Activated CD4-positive, alpha-beta memory T cell treated with anti-CD3 and anti-CD28 coated beads, Interleukin-2, amount 10 ng/mL, durations not matched to agents 7 days and 5 days (primary cell): ENCODE results near the gene FHL3. TPM values are rescaled to one million over a fixed set of nuclear protein-coding genes. Genes with fewer than 3 reads are reported as not detected.

ENCODE experiments used
- CTCF ChIA-PET: fragments of 350-600 bp; sonication (Branson Sonifier 250); formaldehyde crosslinking; loops from one replicate; lab custom pipeline; 2021; ENCODE audit warnings: antibody characterized with exemption, inconsistent platforms; lab: Charles Lee
- POLR2A ChIA-PET: fragments of 350-600 bp; sonication (Branson Sonifier 250); formaldehyde crosslinking; loops from one replicate; lab custom pipeline; 2021; ENCODE audit warnings: antibody characterized with exemption; lab: Charles Lee
- DNase-seq: peaks from one replicate; pipeline ENCODE4 v3.0.0-alpha.2; 2020
- H3K27ac Mint-ChIP-seq: one replicate; pipeline ENCODE4 v1.8.0; 2021; ENCODE audit warnings: mild to moderate bottlenecking, mixed read lengths
- H3K27me3 Mint-ChIP-seq: one replicate; pipeline ENCODE4 v1.8.0; 2021; ENCODE audit warnings: mixed read lengths
- H3K36me3 Mint-ChIP-seq: one replicate; pipeline ENCODE4 v1.8.0; 2021; ENCODE audit warnings: low read depth, mixed read lengths
- H3K4me1 Mint-ChIP-seq: one replicate; pipeline ENCODE4 v1.8.0; 2021; ENCODE audit warnings: mixed read lengths
- H3K4me3 Mint-ChIP-seq: one replicate; pipeline ENCODE4 v1.8.0; 2021; ENCODE audit warnings: mild to moderate bottlenecking, mixed read lengths
- H3K9me3 Mint-ChIP-seq: one replicate; pipeline ENCODE4 v1.8.0; 2021; ENCODE audit warnings: mixed read lengths
- total RNA-seq, 2 experiments: library from RNA; stranded (reverse); gene quantifications; one replicate each; pipeline ENCODE4 v1.2.3, GENCODE V29; 2021

FHL3 gene
- total RNA-seq, 2 experiments from 2014 or later = 9.1 to 9.8 TPM

- POLR2A ChIA-PET = no interaction called here
- H3K27ac Mint-ChIP-seq = no peak overlapping the region
- H3K36me3 Mint-ChIP-seq = peaks cover 8% of the 10 kb centered on the region
- CTCF ChIA-PET = no interaction called here
- H3K4me3 Mint-ChIP-seq = no peak overlapping the region
- H3K4me1 Mint-ChIP-seq = no peaks in the 10 kb centered on the region
- no peaks in the 10 kb centered on the region for H3K27me3 Mint-ChIP-seq
- DNase-seq = no peak
- H3K9me3 Mint-ChIP-seq = no peaks in the 10 kb centered on the region
Measured at GRCh38 chr1:37952738-37953137, 52.6 kb downstream of the FHL3 start.

GRCh38 chr1:37951783-37952624 lies 53.3 kb downstream of the FHL3 start:
- POLR2A ChIA-PET = no interaction called here
- H3K27me3 Mint-ChIP-seq = no peaks in the 10 kb centered on the region

GRCh38 chr1:37951041-37951782 lies 54.1 kb downstream of the FHL3 start:
- POLR2A ChIA-PET = interaction anchor here (1.1 kb wide), 1 partner anchor 20 kb away, joined by 4 read pairs; no protein-coding TSS in a partner anchor
- CTCF ChIA-PET = no interaction called here
- Mint-ChIP-seq H3K27me3 (no peaks in the 10 kb centered on the region), H3K36me3 (peaks cover 1% of the 10 kb centered on the region), H3K27ac (no peak overlapping the region), H3K4me1 (peaks cover 12% of the 10 kb centered on the region), H3K9me3 (no peaks in the 10 kb centered on the region), H3K4me3 (no peak overlapping the region)
- DNase-seq = no peak

More at GRCh38 chr1:37951783-37952624, 53.3 kb downstream of the FHL3 start:
- Mint-ChIP-seq H3K4me1 (peaks cover 7% of the 10 kb centered on the region), H3K27ac (no peak overlapping the region), H3K4me3 (no peak overlapping the region), H3K36me3 (peaks cover 4% of the 10 kb centered on the region), H3K9me3 (no peaks in the 10 kb centered on the region)
- no peak for DNase-seq
- CTCF ChIA-PET = no interaction called here

DNA sequence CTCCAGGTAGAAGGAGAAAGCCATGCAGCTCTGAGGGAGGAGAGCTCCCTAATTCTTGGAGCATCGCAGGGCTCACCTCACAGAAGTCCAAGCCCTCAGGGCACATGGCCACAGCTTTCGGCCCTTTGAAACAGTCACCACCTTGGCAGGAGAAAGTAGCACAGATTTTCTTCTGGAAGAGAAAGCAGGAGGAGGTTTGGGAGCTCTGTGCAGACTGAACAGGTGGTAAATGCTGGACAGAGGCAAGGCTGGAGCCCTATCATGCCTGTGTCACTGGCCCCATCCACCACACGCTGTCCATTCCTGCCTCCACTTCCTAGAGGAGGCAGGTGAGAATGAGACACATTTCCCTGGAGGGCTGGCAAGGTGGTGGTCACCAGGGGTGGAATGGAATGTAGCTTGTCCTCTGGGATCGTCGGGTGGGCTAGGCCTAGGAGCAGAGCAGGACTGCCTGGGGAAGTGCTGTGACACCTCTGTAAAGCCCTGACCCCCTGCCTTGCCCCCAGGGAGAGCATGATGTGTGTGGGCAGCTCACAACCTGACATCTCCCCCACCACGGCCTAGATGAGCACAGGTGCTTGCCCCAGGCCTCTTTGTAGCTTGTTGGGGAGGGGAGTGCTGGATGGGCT lies 55.7 kb downstream of the FHL3 start:
- ChIA-PET CTCF (interaction anchor here (1.9 kb wide), 1 partner anchor 41 kb away, joined by 7 read pairs; the partner anchor contains the start of gene SF3A3), POLR2A (interaction anchor here (1.0 to 1.1 kb wide), 2 partner anchors 8 to 18 kb away, joined by 4 read pairs; no protein-coding TSS in a partner anchor)
- Mint-ChIP-seq H3K9me3 (no peaks in the 10 kb centered on the region), H3K4me1 (peaks cover 12% of the 10 kb centered on the region), H3K27ac (no peak overlapping the region), H3K4me3 (no peak overlapping the region), H3K36me3 (no peaks in the 10 kb centered on the region), H3K27me3 (no peaks in the 10 kb centered on the region)
- DNase-seq = no peak

DNA sequence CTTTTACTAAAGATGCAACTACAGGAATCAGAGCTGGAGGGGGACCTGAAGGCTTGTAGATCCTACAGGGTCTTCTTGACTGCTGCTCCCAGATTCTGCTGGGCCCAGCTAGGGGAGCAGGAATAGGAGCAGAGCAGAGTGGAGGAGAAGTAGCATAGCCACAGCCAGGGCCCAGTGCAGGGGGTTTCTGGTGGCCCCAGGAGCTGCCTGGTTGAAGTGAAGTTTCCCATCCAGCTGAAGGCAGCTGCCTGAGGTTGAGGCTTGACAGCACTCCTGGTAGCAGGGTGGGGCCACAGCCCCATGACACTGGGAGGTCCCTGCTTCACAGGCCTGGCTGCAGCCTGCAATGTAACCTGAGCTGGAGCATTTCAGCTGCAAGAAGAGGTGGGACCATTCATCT lies 56.5 kb downstream of the FHL3 start:
- ChIA-PET POLR2A (interaction anchor here (1.5 kb wide), 1 partner anchor 17 kb away, joined by 4 read pairs; no protein-coding TSS in a partner anchor), CTCF (interaction anchor here (1.9 kb wide), 1 partner anchor 41 kb away, joined by 7 read pairs; the partner anchor contains the start of gene SF3A3)
- Mint-ChIP-seq H3K4me3 (no peak overlapping the region), H3K36me3 (no peaks in the 10 kb centered on the region), H3K27ac (no peak overlapping the region), H3K27me3 (no peaks in the 10 kb centered on the region), H3K4me1 (peaks cover 12% of the 10 kb centered on the region), H3K9me3 (no peaks in the 10 kb centered on the region)
- DNase-seq = no peak

DNA sequence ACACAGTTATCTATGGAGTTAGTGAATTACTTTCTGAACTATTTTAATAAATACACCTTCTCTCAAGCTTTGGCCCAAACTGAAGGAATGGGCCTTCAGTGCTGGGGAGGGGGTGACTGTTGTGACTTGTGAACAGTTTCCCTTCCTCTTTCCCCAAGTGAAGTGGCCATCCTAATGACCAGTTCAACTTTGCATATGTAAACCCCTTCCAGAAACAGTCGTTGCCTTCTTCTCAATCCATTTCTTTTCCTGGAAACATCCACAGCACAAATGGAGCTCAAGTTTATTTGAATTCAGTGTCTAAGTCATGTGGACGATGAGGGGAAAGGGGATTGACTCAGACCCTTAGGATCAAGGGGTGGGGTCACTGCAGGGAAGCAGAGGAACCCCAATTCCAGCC lies 57.1 kb downstream of the FHL3 start:
- DNase-seq = no peak
- POLR2A ChIA-PET = interaction anchor here (1.5 kb wide), 1 partner anchor 17 kb away, joined by 4 read pairs; no protein-coding TSS in a partner anchor
- H3K4me3 Mint-ChIP-seq = no peak overlapping the region

GRCh38 chr1:37947364-37947763 lies 58.0 kb downstream of the FHL3 start:
- Mint-ChIP-seq H3K4me3 (peak overlapping the region; percentile 80), H3K36me3 (no peaks in the 10 kb centered on the region), H3K27ac (peak overlapping the region; percentile 88), H3K9me3 (no peaks in the 10 kb centered on the region), H3K27me3 (no peaks in the 10 kb centered on the region), H3K4me1 (peaks cover 12% of the 10 kb centered on the region)
- no peak for DNase-seq
- ChIA-PET POLR2A (interaction anchor here (0.5 to 1.3 kb wide), 4 partner anchors 9 to 27 kb away, joined by 3 to 4 read pairs (median 4); no protein-coding TSS in a partner anchor), CTCF (interaction anchor here (0.9 to 2.3 kb wide), 3 partner anchors 10 to 88 kb away, joined by 3 to 8 read pairs (median 4); partner anchors contain the start of gene MTF1)

More for the DNA sequence above, 57.1 kb downstream of the FHL3 start:
- Mint-ChIP-seq H3K27me3 (no peaks in the 10 kb centered on the region), H3K36me3 (no peaks in the 10 kb centered on the region), H3K27ac (no peak overlapping the region), H3K4me1 (peaks cover 12% of the 10 kb centered on the region), H3K9me3 (no peaks in the 10 kb centered on the region)
- CTCF ChIA-PET = interaction anchor here (0.9 to 2.3 kb wide), 3 partner anchors 11 to 89 kb away, joined by 4 to 8 read pairs (median 7); partner anchors contain the start of genes MTF1 and SF3A3

Other genes starting within 250 kb of the FHL3 start
- not detected for gene EPHA10, start 240.4 kb downstream of the FHL3 start, total RNA-seq
- 1 to 10 TPM; 1.7 to 1.8 TPM for gene MANEAL, start 211.7 kb downstream of the FHL3 start, total RNA-seq
- gene C1orf122, start 197.7 kb downstream of the FHL3 start, total RNA-seq = 10 to 100 TPM; 17.3 to 18.3 TPM
- gene YRDC, start 197.3 kb downstream of the FHL3 start, total RNA-seq = 10 to 100 TPM; 16.4 to 16.8 TPM
- gene MTF1, start 145.9 kb downstream of the FHL3 start, total RNA-seq = 10 to 100 TPM; 27.5 to 28.8 TPM
- gene INPP5B, start 58.5 kb downstream of the FHL3 start, total RNA-seq = 10 to 100 TPM; 26.3 to 26.7 TPM
- gene SF3A3, start 15.5 kb downstream of the FHL3 start, total RNA-seq = 10 to 100 TPM; 72.1 to 74.3 TPM
- gene UTP11, start 7.2 kb upstream of the FHL3 start, total RNA-seq = 10 to 100 TPM; 29.1 to 33.2 TPM
- gene POU3F1, start 41.3 kb upstream of the FHL3 start, total RNA-seq = not detected